ENCODE measurements around the gene NEURL1B. TPM values are rescaled to one million over a fixed set of nuclear protein-coding genes. Genes with fewer than 3 reads are reported as not detected.
"Not testable (repeated sequence)": the region's sequence is repeated elsewhere in the genome, so short reads cannot be mapped to it uniquely, and the experiment has no call there.

NEURL1B gene
- total RNA-seq, 2 experiments from 2014 or later: 3.0 to 3.3 TPM

GRCh38 chr5:172642926-172643871 is 2.1 kb downstream of the NEURL1B start:
- no peak overlapping the region for H3K27ac Mint-ChIP-seq
- CTCF ChIA-PET: interaction anchor here (1.1 to 1.3 kb wide), 2 partner anchors 54 to 181 kb away, joined by 3 to 4 read pairs; no protein-coding TSS in a partner anchor
- peaks cover 45% of the 10 kb centered on the region for H3K27me3 Mint-ChIP-seq
- no peaks in the 10 kb centered on the region for H3K9me3 Mint-ChIP-seq
- DNase-seq: no peak
- H3K36me3 Mint-ChIP-seq (ENCODE audit: low read depth): no peaks in the 10 kb centered on the region
- POLR2A ChIA-PET: no interaction called here
- H3K4me1 Mint-ChIP-seq: peaks cover 9% of the 10 kb centered on the region
- H3K4me3 Mint-ChIP-seq: no peak overlapping the region

- Mint-ChIP-seq H3K4me1 (peaks cover 9% of the 10 kb centered on the region), H3K27ac (no peak overlapping the region), H3K9me3 (no peaks in the 10 kb centered on the region), H3K27me3 (peaks cover 40% of the 10 kb centered on the region), H3K36me3 (ENCODE audit: low read depth) (no peaks in the 10 kb centered on the region), H3K4me3 (no peak overlapping the region)
- DNase-seq: no peak
- ChIA-PET CTCF (no interaction called here), POLR2A (no interaction called here)
These were observed 3.2 kb downstream of the NEURL1B start for GRCh38 chr5:172644266-172644665.

- ChIA-PET POLR2A (no interaction called here), CTCF (no interaction called here)
- no peak overlapping the region for H3K4me3 Mint-ChIP-seq
- no peak for DNase-seq
- H3K36me3 Mint-ChIP-seq (ENCODE audit: low read depth): no peaks in the 10 kb centered on the region
- no peak overlapping the region for H3K27ac Mint-ChIP-seq
- peaks cover 9% of the 10 kb centered on the region for H3K4me1 Mint-ChIP-seq
- peaks cover 39% of the 10 kb centered on the region for H3K27me3 Mint-ChIP-seq
- no peaks in the 10 kb centered on the region for H3K9me3 Mint-ChIP-seq
These were observed 3.6 kb downstream of the NEURL1B start for GRCh38 chr5:172644711-172645110.

GRCh38 chr5:172645271-172646055 is 4.4 kb downstream of the NEURL1B start:
- CTCF ChIA-PET: no interaction called here
- H3K36me3 Mint-ChIP-seq (ENCODE audit: low read depth): no peaks in the 10 kb centered on the region
- H3K4me1 Mint-ChIP-seq: peaks cover 3% of the 10 kb centered on the region
- H3K4me3 Mint-ChIP-seq: no peak overlapping the region
- no peaks in the 10 kb centered on the region for H3K9me3 Mint-ChIP-seq
- no peak overlapping the region for H3K27ac Mint-ChIP-seq
- POLR2A ChIA-PET: no interaction called here
- DNase-seq: no peak
- H3K27me3 Mint-ChIP-seq: peaks cover 31% of the 10 kb centered on the region

GRCh38 chr5:172646716-172647285 is 5.7 kb downstream of the NEURL1B start:
- CTCF ChIA-PET: no interaction called here
- H3K36me3 Mint-ChIP-seq (ENCODE audit: low read depth): no peaks in the 10 kb centered on the region
- H3K4me3 Mint-ChIP-seq: no peak overlapping the region
- H3K27ac Mint-ChIP-seq: no peak overlapping the region
- peaks cover 28% of the 10 kb centered on the region for H3K27me3 Mint-ChIP-seq
- no peaks in the 10 kb centered on the region for H3K4me1 Mint-ChIP-seq
- DNase-seq: no peak
- POLR2A ChIA-PET: no interaction called here
- no peaks in the 10 kb centered on the region for H3K9me3 Mint-ChIP-seq

GRCh38 chr5:172647352-172648012 is 6.4 kb downstream of the NEURL1B start:
- Mint-ChIP-seq H3K27ac (no peak overlapping the region), H3K36me3 (ENCODE audit: low read depth) (no peaks in the 10 kb centered on the region), H3K4me3 (no peak overlapping the region), H3K4me1 (no peaks in the 10 kb centered on the region), H3K27me3 (peaks cover 21% of the 10 kb centered on the region), H3K9me3 (no peaks in the 10 kb centered on the region)
- DNase-seq: no peak
- POLR2A ChIA-PET: no interaction called here
- CTCF ChIA-PET: no interaction called here

- Mint-ChIP-seq H3K36me3 (ENCODE audit: low read depth) (no peaks in the 10 kb centered on the region), H3K4me3 (no peak overlapping the region), H3K27me3 (peaks cover 16% of the 10 kb centered on the region), H3K4me1 (no peaks in the 10 kb centered on the region), H3K27ac (no peak overlapping the region), H3K9me3 (no peaks in the 10 kb centered on the region)
- CTCF ChIA-PET: no interaction called here
- DNase-seq: no peak
- POLR2A ChIA-PET: no interaction called here
These were observed 6.9 kb downstream of the NEURL1B start for GRCh38 chr5:172648013-172648381.

GRCh38 chr5:172648755-172649154 is 7.7 kb downstream of the NEURL1B start:
- no peak overlapping the region for H3K27ac Mint-ChIP-seq
- DNase-seq: no peak
- no peaks in the 10 kb centered on the region for H3K9me3 Mint-ChIP-seq
- ChIA-PET POLR2A (no interaction called here), CTCF (no interaction called here)
- peaks cover 9% of the 10 kb centered on the region for H3K27me3 Mint-ChIP-seq
- H3K4me3 Mint-ChIP-seq: no peak overlapping the region
- no peaks in the 10 kb centered on the region for H3K36me3 Mint-ChIP-seq (ENCODE audit: low read depth)
- H3K4me1 Mint-ChIP-seq: no peaks in the 10 kb centered on the region

GRCh38 chr5:172656496-172656895 is 15.4 kb downstream of the NEURL1B start:
- H3K9me3 Mint-ChIP-seq: peaks cover 12% of the 10 kb centered on the region
- H3K36me3 Mint-ChIP-seq (ENCODE audit: low read depth); H3K27me3 Mint-ChIP-seq; H3K27ac Mint-ChIP-seq; DNase-seq; CTCF ChIA-PET; POLR2A ChIA-PET; H3K4me3 Mint-ChIP-seq; H3K4me1 Mint-ChIP-seq: not testable (repeated sequence)

GRCh38 chr5:172657524-172658233 is 16.6 kb downstream of the NEURL1B start:
- H3K4me1 Mint-ChIP-seq; H3K27me3 Mint-ChIP-seq; DNase-seq; H3K36me3 Mint-ChIP-seq (ENCODE audit: low read depth); H3K27ac Mint-ChIP-seq; H3K4me3 Mint-ChIP-seq; CTCF ChIA-PET; POLR2A ChIA-PET: not testable (repeated sequence)
- H3K9me3 Mint-ChIP-seq: peaks cover 12% of the 10 kb centered on the region

GRCh38 chr5:172658391-172658790 is 17.3 kb downstream of the NEURL1B start:
- H3K36me3 Mint-ChIP-seq (ENCODE audit: low read depth): no peaks in the 10 kb centered on the region
- peaks cover 2% of the 10 kb centered on the region for H3K27me3 Mint-ChIP-seq
- CTCF ChIA-PET: no interaction called here

GRCh38 chr5:172658961-172659501 is 18.0 kb downstream of the NEURL1B start:
- DNase-seq: no peak
- Mint-ChIP-seq H3K36me3 (ENCODE audit: low read depth) (no peaks in the 10 kb centered on the region), H3K4me1 (no peaks in the 10 kb centered on the region), H3K9me3 (peaks cover 12% of the 10 kb centered on the region), H3K4me3 (no peak overlapping the region), H3K27ac (no peak overlapping the region), H3K27me3 (peaks cover 2% of the 10 kb centered on the region)
- ChIA-PET CTCF (no interaction called here), POLR2A (no interaction called here)

More at GRCh38 chr5:172658391-172658790, 17.3 kb downstream of the NEURL1B start:
- Mint-ChIP-seq H3K27ac (no peak overlapping the region), H3K4me1 (no peaks in the 10 kb centered on the region), H3K4me3 (no peak overlapping the region), H3K9me3 (peaks cover 12% of the 10 kb centered on the region)
- POLR2A ChIA-PET: no interaction called here
- no peak for DNase-seq
